Ecto neural progenitor cell (in vitro differentiated cells): ENCODE results near the gene ZNF664.
"Not testable (repeated sequence)": the region's sequence is repeated elsewhere in the genome, so short reads cannot be mapped to it uniquely, and the experiment has no call there.

Experiments used
- DNase-seq: peaks from one replicate; pipeline ENCODE4 v3.0.0-alpha.2; 2018; ENCODE audit warnings: low spot score

The ZNF664 gene

DNA sequence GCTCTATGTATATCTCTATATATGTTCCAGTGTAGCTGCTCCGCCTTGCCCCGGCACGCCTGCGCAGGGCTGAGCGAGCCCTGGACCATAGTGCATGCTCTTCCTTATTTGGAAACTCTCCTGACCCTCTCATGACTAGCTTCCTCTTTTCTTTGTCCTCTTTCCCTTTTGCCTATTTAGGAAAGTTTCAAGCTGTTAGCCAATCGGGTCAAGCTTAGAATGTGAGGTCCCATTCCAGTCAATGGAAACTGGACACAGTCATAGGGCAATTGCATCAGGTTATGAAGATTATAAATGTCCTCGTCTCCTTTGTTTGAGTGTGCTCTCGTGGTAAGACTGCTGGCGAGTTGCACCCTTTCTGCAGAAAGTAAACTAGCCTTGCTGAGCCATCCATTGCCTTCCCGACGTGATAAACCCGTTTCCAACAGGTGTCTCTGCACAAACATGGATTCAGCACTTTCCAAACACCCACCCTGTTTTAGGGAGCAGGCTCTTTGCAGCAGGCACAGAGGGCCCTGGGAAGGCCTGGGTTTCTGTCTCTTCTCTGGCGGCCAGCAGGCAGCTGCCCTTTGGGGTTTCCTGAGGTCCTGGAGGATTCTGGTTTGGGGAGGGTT is 31.3 kb upstream of the ZNF664 start:
- no peak for DNase-seq

DNA sequence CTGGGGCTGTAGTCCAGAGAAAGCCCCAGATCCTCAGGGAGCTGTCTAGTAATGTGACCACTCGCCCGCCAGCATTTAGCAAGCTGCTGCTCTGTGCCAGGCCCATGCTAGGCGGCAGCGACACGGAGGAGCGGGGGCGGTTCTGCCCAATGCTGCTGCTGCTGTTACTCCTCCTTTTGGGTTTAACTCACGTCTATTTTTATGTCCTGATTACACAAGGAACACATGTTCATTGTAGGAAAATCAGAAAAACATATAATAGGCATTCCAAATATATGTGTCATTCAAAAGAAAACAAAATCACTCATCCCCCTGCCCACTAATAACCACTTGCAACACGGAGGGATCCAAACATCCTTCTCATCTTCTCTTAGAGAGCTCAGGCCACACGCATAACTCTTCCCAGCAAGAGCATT is 30.8 kb upstream of the ZNF664 start:
- DNase-seq, result no peak

DNA sequence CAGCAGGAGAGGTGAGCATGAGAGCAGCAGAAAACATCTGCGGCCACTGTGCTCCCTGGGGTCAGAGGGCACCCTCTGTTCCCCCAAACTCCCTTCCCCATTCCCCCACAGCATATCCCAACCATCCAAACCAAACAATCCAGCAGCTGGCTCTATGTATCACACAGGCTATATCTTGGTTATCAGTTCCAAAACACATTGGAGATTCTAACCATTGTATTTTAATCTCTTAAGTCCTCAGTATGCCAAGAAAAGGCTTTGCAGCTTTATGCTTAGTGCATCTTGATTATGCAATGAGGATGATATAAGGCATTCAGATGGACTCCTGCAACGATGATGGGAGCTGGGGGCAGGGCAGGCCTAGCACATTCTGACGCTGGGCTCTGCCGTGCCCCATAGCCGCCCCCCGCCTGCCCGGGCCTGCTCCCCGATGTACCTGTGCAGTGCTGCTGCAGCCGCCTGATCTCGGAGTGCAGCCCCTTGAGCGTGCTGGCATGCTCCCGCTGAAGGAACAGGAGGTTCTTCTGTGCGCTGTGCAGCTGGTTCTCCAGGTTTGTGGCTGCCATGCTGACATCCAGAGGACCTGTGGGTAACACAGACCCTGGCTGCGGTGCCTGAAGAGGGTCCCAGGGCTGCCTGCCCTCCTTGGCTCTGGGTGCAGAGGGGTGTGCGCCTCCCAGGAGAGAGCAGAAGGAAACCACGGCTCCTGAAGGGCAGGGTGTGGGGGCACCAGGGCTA is 29.9 kb upstream of the ZNF664 start:
- DNase-seq, result no peak

DNA sequence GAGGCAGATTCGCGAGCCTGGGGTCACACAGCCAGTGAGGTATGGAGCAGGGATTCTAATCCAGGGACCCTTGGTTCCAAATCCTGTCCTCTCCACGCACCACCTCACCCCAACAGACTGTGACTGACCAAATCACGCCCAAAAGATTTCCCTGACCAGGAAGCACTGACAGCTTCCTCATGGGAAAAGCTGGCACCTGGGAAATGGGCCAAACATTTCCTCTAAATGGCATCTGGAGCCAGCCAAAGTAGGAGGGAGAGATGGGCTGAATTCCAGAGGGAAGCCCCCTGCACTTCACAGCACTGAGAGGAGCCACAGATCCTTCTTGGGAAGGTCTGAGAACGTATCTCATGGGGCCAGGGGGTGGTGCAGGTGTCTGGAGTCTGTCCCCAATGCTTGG is 29.2 kb upstream of the ZNF664 start:
- DNase-seq, result no peak

- DNase-seq, result no peak
These were observed 28.3 kb upstream of the ZNF664 start for GRCh38 chr12:123944696-123945095.

DNA sequence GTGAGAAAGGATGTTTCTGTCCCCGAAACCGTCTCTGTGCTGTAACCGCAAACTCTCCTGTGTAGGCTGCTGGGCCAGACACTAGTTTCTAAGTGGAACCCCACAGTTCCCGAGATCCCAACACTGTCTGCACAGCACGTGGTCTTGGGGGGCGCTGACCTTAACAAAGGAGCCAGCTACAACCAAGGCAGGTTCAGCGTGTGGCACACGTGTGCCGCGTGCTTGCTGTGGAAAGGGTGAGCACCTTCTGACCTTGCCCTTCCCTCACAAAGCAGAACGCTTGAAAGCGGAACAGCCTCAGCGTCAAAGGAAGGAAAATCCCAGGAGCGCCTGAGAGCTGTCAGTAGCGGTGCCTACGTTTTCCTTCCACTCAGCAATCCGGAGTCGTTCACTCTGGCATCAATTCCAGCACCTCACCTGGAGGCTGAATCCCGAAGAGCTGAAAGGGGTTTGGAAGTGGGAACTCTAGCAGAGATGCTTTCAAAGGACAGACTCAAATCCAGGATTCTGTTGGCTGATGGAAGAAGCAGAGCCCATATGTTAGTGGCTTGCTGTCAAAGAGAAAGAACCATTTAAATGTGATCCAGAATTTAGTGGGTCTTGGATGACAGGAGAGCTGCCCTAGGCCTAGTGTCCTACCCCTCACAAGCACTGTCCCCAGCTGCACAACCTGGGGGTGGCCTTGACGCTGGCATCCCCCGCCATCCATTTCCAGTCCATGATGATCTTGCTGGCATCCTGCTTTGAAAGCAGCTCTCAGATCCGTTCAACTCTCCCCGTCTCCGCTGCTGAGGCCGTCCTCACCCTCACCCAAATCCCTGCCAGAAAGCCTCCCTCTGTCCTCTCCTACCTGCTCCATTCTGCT is 27.5 kb upstream of the ZNF664 start:
- no peak for DNase-seq

DNA sequence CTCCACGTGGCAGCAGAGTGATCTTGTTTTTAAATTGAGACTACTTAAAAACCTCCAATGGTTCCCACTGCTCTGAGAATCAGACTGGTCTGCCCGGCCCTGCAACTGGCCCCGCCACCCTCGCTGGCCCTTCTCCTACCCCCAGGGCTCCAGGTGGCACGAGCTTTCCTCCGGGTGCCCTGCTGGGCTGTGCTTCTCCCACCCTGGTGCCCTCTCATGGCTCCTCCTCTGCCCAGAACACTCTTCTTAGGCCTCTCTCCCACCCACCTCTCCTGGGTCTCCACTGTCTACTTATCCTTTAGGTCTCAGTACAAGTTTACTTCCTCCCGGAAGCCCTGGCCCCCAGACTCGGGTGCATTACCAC is 26.9 kb upstream of the ZNF664 start:
- no peak for DNase-seq

GRCh38 chr12:123946516-123947505 is 26.2 kb upstream of the ZNF664 start:
- DNase-seq, result not testable (repeated sequence)

- DNase-seq, result not testable (repeated sequence)
These were observed 25.5 kb upstream of the ZNF664 start for GRCh38 chr12:123947531-123947930.

DNA sequence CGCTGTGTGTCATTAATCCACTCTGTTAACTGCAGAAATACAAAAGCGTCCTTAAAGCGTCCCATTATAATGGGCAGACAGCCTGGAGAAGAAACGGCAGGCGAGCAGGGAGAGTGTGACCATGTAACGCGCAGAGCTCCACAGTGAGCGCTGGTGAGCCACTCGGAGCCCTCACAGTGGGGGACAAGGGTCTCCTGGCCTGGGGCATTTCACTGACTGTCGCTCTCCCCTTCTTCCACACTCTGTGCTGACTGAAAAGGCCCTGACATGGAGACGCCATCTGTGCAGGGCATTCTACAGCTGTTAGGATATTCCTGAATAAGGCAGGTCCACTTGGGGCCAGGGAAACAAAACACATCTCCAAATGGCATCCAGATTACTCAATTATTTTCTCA is 24.6 kb upstream of the ZNF664 start:
- peak; percentile 49 for DNase-seq

DNA sequence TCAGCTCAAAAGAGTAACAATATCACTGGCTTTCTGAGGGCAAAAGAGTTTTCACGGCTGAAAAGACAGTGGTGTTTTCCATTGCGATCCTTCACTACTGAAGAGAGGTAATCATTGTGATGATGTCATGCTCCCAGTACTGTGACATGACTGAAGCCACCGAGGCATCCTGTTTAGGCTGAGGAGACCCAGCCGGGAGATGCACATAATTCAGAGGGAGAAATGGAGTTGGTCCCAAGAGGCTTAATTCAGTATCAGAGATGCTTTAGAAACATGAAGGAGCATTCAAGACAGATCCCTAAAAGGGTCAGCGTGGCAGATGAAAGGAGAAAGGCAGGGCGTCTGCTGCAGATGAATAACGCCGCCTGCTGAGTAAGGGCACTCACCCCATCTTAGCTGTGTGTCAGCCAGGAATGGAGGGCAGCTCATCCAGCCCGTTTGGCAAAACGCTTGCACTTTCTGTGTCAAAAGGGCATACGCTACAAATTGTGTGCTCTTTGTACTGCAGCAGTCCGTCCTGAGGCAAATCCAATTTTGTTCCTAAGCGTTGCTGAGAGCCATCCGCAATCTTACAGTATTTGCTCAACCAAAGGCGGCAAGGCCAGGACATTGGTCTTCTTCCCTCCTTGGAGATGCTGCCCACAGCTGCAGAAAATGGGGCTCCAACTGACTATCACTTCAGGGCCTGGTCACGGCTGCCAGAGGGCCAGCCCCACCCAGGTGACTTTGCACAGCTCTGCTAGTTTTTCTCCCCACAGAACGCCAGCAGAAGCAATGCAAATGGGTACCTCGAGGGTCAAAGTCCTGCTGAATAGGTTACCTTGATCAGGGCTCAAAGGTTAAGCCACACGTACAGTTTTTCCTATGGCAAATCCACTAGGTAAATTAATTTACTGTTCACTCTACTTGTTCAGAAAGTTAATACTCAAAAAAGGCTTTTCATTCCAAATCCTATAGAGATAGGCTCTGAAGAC is 23.9 kb upstream of the ZNF664 start:
- peak; percentile 48 for DNase-seq

DNA sequence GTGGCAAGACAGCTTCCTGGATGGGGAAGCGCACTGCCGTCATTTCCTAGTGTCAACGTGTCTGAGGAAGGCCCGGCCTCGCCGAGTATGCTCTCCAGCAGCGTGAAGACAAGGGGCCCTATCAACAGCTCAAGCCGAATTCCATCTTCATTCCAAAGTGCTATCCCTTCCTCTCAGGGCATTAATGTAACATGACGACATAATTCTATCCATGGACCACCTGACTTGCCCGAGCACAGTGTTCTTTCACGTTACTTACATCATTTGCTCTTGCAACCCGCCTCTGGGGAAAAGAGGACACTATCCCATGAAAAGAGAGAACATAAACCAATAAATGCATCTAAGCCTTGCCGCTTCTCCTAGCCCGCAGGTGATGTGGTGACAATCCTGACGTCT is 23.2 kb upstream of the ZNF664 start:
- DNase-seq, result peak; percentile 40

GRCh38 chr12:123950476-123951349 is 22.3 kb upstream of the ZNF664 start:
- no peak for DNase-seq

DNA sequence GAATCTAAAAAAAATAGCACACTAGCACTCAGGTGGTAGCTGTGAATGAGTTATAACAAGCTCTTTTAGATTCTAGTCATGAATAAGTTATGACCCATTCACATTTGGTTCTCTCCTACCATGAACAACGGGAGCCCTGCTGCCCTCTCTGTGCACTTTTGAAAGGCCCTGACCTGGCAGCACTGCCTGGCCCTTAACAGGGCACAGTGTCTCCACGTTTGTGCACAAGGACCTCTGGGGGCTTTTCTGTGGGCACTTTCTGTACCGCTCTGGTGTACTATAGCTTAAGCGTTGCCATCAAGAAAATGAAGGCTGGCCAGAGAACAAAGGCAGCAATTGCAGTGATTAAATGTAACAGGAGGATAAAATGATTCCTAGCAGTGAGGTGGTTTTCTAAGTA is 21.5 kb upstream of the ZNF664 start:
- peak; percentile 30 for DNase-seq

- no peak for DNase-seq
These were observed 21.0 kb upstream of the ZNF664 start for GRCh38 chr12:123952037-123952436.

DNA sequence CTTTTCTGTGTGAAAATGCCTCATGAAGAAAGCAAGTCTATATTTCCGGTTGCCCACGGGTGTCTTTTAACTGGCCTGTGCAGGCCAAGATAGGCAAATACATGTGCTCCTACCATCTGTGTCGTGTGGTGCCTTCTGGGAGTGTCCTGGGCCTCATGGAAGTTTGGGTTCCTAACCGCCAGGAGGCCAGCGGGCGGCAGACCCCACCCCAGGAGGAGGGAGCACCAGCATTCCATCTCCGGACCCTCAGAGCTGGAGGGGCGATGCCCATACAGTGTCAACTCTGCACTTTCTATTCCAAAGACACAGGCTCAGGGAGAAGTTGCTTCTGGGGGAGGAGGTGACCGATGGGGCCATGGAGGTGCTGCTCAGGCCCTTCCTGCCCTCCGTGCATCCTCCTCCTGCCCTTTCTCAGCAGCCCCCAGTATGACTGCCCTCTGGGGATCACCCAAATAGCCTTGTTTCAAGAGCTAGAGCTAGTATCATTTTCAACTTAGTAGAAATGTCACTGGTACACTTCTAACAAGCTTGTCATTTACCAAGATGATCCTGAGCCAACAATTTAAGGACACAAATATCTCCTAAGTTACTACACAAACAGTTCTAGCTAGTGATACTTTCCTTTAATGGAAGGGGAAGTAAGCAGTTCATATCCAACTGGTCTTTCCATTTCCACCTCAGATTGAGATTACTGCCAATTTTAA is 18.2 kb upstream of the ZNF664 start:
- DNase-seq, result peak; percentile 38

DNA sequence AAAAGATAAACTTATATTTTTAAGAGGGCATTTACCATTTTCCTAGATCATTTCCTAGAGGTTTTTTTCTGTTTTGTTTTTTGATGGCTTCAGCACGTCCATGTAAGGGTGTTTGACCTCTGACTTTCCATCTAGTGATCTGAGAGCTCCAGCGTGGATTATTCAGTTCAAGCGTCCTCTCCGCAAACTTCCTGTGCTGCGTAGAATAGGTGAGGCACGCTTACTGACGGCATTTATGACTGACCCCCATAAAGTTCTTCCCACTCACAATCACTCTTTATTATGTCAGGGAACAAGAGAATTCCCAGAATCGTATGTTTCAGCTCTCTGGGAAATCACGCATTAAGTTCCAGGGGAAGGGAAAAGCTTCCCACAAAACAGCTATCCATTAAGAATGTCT is 16.8 kb upstream of the ZNF664 start:
- DNase-seq, result no peak

- peak; percentile 38 for DNase-seq
These were observed 15.8 kb upstream of the ZNF664 start for GRCh38 chr12:123957196-123957595.

DNA sequence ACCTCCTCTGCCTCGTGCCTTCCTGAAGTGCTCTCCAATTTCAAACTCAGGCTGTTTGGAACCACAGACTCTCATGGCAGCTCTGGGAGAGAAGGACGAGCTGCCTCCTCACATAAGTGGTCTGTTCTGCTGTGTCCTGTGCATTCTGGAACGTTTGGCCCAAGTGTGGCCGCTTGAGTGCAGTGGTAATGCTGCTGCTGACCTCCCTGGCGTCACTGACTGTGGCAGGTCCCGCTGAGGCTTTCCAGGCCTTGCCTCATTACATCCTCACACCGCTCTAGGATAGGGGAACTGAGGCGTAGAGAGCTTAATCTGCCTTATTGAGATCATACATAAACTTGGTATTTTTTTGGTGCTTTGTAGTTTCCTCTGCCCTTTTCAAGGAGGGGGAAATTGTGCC is 14.6 kb upstream of the ZNF664 start:
- DNase-seq, result peak; percentile 39
